HAP-1 (cell line): Measurements from ENCODE around the gene DNAJC30.
"Not testable (repeated sequence)": the region's sequence is repeated elsewhere in the genome, so short reads cannot be mapped to it uniquely, and the experiment has no call there.

Source experiments
- DNase-seq, 2 experiments: peaks; one replicate each; pipeline ENCODE4 v3.0.0-alpha.2; 2016 to 2020; ENCODE audit warnings: low spot score in 2 of 2
- H3K27me3 ChIP-seq: fragments of 250-450 bp; sonication (Bioruptor Pico); 2 replicates; pipeline ENCODE4 v1.5.1; 2020; ENCODE audit warnings: low read depth, mild to moderate bottlenecking, moderate library complexity
- H3K36me3 ChIP-seq: fragments of 250-450 bp; sonication (Bioruptor Pico); replicated peaks from 2 replicates; pipeline ENCODE4 v1.5.1; 2020; ENCODE audit warnings: mild to moderate bottlenecking
- H3K4me1 ChIP-seq: fragments of 250-450 bp; sonication (Bioruptor Pico); 2 replicates; pipeline ENCODE4 v1.5.1; 2020; ENCODE audit warnings: mild to moderate bottlenecking
- H3K4me3 ChIP-seq: fragments of 250-450 bp; sonication (Bioruptor Pico); 2 replicates; pipeline ENCODE4 v1.5.1; 2020; ENCODE audit warnings: mild to moderate bottlenecking, moderate library complexity
- H3K9me3 ChIP-seq: fragments of 250-450 bp; sonication (Bioruptor Pico); 2 replicates; pipeline ENCODE4 v1.5.1; 2020; ENCODE audit warnings: mild to moderate bottlenecking, moderate library complexity
- in situ Hi-C: fragments of 300-500 bp; cut with MboI; formaldehyde crosslinking; loops from 3 replicates; pipeline ENCODE4 v1.14.3; 2020; ENCODE audit warnings: low sequenced_read_pairs, inconsistent platforms, mixed read lengths

Gene DNAJC30

DNA sequence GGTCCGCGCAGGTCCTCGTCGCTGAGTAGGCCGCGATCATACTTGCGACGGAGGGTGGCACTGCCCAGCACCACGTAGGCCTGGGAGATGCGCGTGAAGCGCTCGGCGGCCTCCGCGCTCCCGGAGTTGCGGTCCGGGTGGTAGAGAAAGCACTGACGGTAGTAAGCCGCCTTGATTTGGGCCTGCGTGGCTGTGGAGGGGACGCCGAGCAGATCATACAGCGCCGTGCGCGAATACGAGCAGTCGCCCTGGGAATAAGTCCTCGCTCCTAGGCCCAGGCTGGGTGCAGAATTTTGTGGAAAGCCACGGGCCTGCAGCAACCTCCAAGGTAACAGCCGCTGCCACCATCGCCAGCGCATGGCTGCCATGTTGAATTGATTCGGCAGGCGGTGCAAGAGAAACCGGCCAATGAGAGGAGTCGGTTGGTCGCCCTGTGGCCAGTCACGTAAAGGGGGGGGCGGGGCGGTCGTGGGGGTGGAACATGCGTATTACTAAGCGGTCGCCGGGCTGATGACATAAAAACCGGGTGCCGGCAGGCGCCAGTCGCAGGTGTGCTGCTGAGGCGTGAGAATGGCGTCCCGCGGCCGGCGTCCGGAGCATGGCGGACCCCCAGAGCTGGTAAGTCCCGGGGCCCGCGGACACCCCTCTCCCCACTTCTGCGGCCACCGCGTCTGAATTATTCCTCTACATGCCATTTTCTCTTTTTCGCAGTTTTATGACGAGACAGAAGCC is at the start of gene DNAJC30, which contains the start of gene BUD23:
TSS of gene DNAJC30 (minus strand) at position 398 of the 732 bp plus-strand sequence. CDS start at position 368, 30 bp downstream.
TSS of gene BUD23 (plus strand) at position 542 of the 732 bp plus-strand sequence. CDS start at position 571, 29 bp downstream.
- Histone ChIP-seq H3K27me3 (no peaks in the 10 kb centered on the region), H3K4me1 (peaks cover 10% of the 10 kb centered on the region), H3K9me3 (no peaks in the 10 kb centered on the region), H3K36me3 (peaks cover 34% of the 10 kb centered on the region), H3K4me3 (peak within 1 kb of the TSS; percentile 99)
- DNase-seq: peak; percentile 89 to 99
- in situ Hi-C loops: no loop called here

DNA sequence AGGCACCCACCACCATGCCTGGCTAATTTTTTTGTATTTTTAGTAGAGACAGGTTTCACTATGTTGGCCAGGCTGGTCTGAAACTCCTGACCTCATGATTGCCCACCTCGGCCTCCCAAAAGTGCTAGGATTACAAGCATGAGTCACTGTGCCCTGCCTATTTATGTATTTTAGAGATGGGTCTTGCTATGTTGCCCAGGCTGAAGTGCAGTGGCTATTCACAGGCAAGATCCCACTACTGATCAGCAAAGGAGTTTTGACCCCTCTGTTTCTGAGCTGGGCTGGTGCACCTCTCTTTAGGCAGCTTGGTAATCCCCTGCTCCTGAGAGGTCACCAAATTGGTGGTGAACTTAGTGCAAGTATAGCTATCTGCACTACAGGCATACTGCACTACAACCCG is 49.1 kb upstream of the DNAJC30 start:
- H3K36me3 ChIP-seq: peaks cover 8% of the 10 kb centered on the region
- no peaks in the 10 kb centered on the region for H3K9me3 ChIP-seq
- in situ Hi-C loops: loop anchor here (5.0 to 10.0 kb wide), 2 partner anchors 125 to 398 kb away; no protein-coding TSS in a partner anchor
- H3K4me1 ChIP-seq: no peaks in the 10 kb centered on the region
- H3K27me3 ChIP-seq: no peaks in the 10 kb centered on the region
- no peak for DNase-seq
- H3K4me3 ChIP-seq: no peak overlapping the region

- Histone ChIP-seq H3K4me1 (no peaks in the 10 kb centered on the region), H3K9me3 (no peaks in the 10 kb centered on the region), H3K36me3 (no peaks in the 10 kb centered on the region), H3K4me3 (no peak overlapping the region), H3K27me3 (no peaks in the 10 kb centered on the region)
- in situ Hi-C loops: loop anchor here (5.0 to 10.0 kb wide), 2 partner anchors 123 to 396 kb away; no protein-coding TSS in a partner anchor
- no peak for DNase-seq
Measured at GRCh38 chr7:73730485-73730884, 47.2 kb upstream of the DNAJC30 start.

DNA sequence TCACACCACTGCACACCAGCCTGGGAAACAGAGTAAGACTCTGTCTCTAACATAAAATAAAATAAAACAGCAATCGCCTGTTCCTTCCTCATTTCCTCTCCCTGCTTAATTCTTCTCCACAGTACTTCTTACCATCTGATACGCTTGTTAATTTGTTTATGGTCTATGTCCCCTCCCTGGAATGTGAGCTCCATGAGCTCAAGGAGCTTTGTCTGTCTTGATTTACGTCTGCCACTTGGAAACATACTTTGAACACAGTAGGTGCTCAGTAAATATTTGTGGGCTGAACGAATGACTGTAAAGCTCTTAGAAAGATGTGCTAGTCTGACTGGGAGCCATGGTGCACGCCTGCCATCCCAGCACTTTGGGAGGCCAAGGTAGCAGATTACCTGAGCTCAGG is 45.3 kb upstream of the DNAJC30 start:
- H3K27me3 ChIP-seq: no peaks in the 10 kb centered on the region
- no peaks in the 10 kb centered on the region for H3K4me1 ChIP-seq
- no peaks in the 10 kb centered on the region for H3K9me3 ChIP-seq
- in situ Hi-C loops: no loop called here
- no peak overlapping the region for H3K4me3 ChIP-seq
- DNase-seq: no peak
- H3K36me3 ChIP-seq: no peaks in the 10 kb centered on the region

DNA sequence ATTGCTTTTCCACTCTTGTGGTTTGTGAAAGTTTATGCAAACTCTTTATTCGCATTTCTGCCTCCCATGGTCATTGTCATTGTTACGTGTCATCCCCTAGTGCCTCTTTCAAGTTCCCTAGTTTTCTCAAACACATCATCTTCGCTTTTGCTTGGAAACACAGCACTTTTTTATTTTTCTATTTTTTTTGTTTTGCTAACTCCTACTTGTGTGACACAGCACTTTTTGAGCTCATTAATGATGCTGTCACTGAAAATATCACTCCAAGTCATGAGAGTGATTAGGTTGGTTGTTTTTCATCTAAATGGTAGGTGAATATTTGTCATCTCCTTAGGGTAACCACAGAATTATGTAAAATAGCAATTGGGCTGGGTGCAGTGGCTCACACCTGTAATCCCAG is 44.7 kb upstream of the DNAJC30 start:
- no peaks in the 10 kb centered on the region for H3K27me3 ChIP-seq
- H3K9me3 ChIP-seq: no peaks in the 10 kb centered on the region
- DNase-seq: no peak
- H3K36me3 ChIP-seq: no peaks in the 10 kb centered on the region
- no peaks in the 10 kb centered on the region for H3K4me1 ChIP-seq
- H3K4me3 ChIP-seq: no peak overlapping the region
- in situ Hi-C loops: no loop called here

DNA sequence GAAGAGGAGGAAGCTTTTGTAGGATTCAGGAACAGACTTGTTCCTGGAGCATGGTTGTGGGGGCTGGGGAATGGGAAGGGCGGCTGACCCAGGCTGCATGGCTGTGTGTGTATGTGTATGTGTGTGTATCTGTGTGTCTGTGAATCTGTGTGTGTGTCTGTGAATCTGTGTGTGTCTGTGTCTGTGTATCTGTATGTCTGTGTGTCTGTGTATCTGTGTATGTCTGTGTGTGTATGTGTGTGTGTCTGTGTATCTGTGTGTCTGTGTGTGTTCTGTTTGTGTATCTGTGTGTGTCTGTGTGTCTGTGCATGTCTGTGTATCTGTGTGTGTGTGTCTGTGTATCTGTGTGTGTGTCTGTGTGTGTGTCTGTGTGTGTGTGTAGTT is 42.8 kb upstream of the DNAJC30 start:
- in situ Hi-C loops: no loop called here
- no peaks in the 10 kb centered on the region for H3K9me3 ChIP-seq
- no peak for DNase-seq
- no peaks in the 10 kb centered on the region for H3K4me1 ChIP-seq
- no peaks in the 10 kb centered on the region for H3K27me3 ChIP-seq
- H3K4me3 ChIP-seq: no peak overlapping the region
- H3K36me3 ChIP-seq: no peaks in the 10 kb centered on the region

DNA sequence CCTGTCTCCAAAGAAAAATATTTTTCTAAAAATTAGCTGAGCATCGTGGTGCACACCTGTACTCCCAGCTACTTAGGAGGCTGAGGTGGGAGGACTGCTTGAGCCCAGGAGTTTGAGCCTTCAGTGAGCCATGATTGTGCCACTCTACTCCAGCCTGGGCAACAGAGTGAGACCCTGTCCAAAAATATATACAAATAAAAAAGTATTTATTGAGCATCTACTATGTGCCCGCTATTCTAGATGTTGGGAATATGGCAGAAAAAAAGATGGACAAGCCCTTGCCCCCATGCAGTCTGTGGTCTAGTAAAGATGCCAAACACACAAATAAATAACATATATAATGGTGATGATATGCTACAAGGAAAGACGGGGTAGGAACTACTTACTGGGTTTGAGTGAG is 40.6 kb upstream of the DNAJC30 start:
- no peaks in the 10 kb centered on the region for H3K36me3 ChIP-seq
- DNase-seq: no peak
- in situ Hi-C loops: no loop called here
- H3K27me3 ChIP-seq: no peaks in the 10 kb centered on the region
- H3K4me3 ChIP-seq: no peak overlapping the region
- H3K4me1 ChIP-seq: peaks cover 4% of the 10 kb centered on the region; the same call in 1 of the 2 replicates
- H3K9me3 ChIP-seq: no peaks in the 10 kb centered on the region

DNA sequence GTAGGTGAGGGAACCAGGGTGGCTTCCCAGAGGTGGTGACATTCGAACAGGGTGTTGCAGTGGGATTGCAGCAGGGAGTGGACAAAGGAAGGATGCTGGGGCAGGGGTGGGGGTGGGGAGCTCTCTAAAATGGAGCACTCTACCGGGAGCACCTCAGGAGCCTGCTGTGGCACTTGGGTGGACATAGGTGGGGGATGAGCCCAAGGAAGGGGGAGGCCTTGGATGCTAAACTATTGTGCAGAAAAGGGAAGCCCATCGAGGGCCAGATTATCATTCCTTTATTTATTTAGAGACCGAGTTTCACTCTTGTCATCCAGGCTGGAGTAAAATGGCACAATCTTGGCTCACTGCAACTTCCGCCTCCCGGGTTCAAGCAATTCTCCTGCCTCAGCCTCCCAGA is 39.5 kb upstream of the DNAJC30 start:
- no peaks in the 10 kb centered on the region for H3K9me3 ChIP-seq
- in situ Hi-C loops: no loop called here
- no peaks in the 10 kb centered on the region for H3K36me3 ChIP-seq
- H3K27me3 ChIP-seq: no peaks in the 10 kb centered on the region
- H3K4me1 ChIP-seq: peaks cover 12% of the 10 kb centered on the region
- no peak overlapping the region for H3K4me3 ChIP-seq
- no peak for DNase-seq

GRCh38 chr7:73722182-73722581 is 38.9 kb upstream of the DNAJC30 start:
- H3K36me3 ChIP-seq, in situ Hi-C loops, DNase-seq, H3K9me3 ChIP-seq, H3K4me3 ChIP-seq, H3K27me3 ChIP-seq: not testable (repeated sequence)
- peaks cover 13% of the 10 kb centered on the region for H3K4me1 ChIP-seq

DNA sequence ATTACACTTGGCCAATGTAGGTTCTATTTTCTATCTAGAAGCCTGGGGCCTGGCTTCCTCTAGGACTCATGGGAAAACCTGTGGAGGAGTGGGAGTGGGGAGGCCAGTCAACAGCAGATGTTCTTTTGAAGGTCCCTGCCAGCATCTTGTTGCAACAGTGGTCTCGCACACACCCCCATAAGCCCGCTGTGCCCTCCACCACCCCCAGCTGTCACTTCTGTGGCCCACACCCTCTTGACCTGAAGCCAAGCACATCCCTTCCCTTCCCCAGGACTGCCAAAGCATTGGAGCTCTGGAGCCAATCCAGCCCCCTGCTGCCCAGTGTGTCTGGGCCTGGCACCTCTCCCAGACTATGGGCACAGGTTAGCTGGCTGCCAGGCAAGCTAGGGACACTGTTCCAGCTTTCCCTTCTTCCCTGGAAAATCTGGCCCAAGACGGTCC is 38.1 kb upstream of the DNAJC30 start:
- DNase-seq: no peak
- in situ Hi-C loops: no loop called here
- Histone ChIP-seq H3K4me3 (no peak overlapping the region), H3K4me1 (peaks cover 13% of the 10 kb centered on the region), H3K36me3 (no peaks in the 10 kb centered on the region), H3K27me3 (no peaks in the 10 kb centered on the region), H3K9me3 (no peaks in the 10 kb centered on the region)

DNA sequence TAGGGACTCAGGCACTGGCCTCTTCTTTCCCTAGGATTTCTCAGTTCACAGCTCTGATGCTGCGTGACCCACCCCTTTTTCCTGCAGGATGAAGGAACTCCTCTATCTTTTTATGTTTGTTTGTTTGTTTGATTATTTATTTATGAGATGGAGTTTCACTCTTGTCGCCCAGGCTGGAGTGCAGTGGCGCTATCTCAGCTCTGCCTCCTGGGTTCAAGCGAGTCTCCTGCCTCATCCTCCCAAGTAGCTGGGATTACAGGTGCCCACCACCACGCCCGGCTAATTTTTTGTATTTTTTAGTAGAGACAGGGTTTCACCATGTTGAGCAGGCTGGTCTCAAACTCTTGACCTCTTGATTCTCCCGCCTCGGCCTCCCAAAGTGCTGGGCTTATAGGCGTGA is 37.2 kb upstream of the DNAJC30 start:
- H3K36me3 ChIP-seq, H3K27me3 ChIP-seq, in situ Hi-C loops, H3K9me3 ChIP-seq, H3K4me3 ChIP-seq: not testable (repeated sequence)
- H3K4me1 ChIP-seq: peaks cover 13% of the 10 kb centered on the region
- DNase-seq: peak in 1 of 2 experiments; percentile 7

DNA sequence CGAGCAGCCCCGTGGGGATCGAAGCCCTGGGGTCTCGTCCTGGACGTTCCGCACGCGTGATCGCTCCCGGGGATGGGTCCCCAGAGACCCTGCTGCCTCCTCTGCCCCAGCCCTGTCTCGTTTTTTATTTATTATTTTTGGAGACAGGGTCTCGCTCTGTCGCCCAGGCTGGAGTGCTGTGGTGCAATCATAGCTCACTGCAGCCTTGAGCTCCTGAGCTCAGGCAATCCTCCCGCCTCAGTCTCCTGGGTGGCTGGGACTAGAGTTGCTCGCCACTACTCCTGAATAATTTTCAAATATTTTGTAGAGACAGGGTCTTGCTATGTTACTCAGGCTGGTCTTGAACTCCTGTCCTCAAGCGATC is 36.5 kb upstream of the DNAJC30 start:
- DNase-seq: no peak
- Histone ChIP-seq H3K9me3 (no peaks in the 10 kb centered on the region), H3K36me3 (no peaks in the 10 kb centered on the region), H3K4me3 (peak overlapping the region; percentile 32), H3K27me3 (no peaks in the 10 kb centered on the region), H3K4me1 (peaks cover 13% of the 10 kb centered on the region)
- in situ Hi-C loops: no loop called here

DNA sequence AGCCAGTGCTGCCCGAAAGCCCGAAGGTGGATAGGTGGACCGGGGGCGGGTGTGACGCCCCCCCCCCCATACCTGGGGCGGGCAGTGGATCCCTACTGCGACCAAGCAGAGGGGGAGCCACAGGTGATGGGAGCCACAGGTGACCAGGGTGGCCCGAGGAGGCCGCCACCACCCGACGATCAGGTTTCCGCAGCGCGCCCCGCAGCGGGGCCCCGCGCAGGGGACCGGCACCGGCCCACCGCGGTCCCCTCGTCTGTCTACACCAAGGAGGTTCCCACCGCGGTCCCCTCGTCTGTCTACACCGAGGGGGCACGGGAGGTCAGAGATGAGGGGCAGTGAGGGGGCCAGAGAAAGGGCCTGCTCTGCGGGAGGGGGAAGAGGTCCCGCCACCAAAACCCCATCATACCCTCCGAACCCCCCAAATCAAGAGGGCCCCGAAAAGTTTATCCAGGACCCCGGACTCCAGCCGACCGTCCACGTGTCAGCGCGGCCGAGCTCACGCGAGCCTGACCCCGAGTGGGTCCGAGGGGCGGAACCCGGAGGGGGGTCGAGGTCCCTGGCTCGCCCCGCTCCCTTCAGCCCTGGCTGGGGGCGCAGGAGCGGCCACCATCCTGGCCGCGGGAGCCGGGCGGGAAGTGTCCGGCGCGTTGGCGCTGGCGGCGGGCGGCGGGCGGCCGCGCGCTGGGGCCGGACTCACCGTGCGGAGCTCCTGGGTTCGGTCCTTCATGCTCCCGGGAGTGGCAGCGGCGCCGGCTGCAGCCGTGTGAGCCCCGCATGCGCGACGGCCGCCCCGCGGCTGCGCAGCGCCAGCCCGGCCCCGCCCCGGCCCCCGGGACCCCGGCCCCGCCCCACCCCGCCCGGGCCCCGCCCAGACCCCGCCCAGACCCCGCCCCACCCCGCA is 35.9 kb upstream of the DNAJC30 start, which contains the start of gene STX1A:
TSS of gene STX1A (minus strand) at position 765 of the 901 bp plus-strand sequence. CDS start at position 727, 38 bp downstream.
- Histone ChIP-seq H3K4me3 (peak within 1 kb of the TSS; percentile 73), H3K9me3 (no peaks in the 10 kb centered on the region), H3K36me3 (no peaks in the 10 kb centered on the region), H3K27me3 (no peaks in the 10 kb centered on the region), H3K4me1 (peaks cover 13% of the 10 kb centered on the region)
- peak; percentile 70 to 81 for DNase-seq
- in situ Hi-C loops: no loop called here

GRCh38 chr7:73718438-73718881 is 35.2 kb upstream of the DNAJC30 start:
- in situ Hi-C loops: no loop called here
- H3K27me3 ChIP-seq: no peaks in the 10 kb centered on the region
- no peak for DNase-seq
- peaks cover 13% of the 10 kb centered on the region for H3K4me1 ChIP-seq
- H3K4me3 ChIP-seq: peak overlapping the region; percentile 73
- H3K9me3 ChIP-seq: no peaks in the 10 kb centered on the region
- H3K36me3 ChIP-seq: no peaks in the 10 kb centered on the region
